Stimulated activated CD8-positive, alpha-beta memory T cell treated with anti-CD3 and anti-CD28 coated beads, Interleukin-7, amount 100 ng/mL, for 4 hours (primary cell): Measurements from ENCODE around the gene FBXW12.

Experiments
- DNase-seq, 2 donors: peaks; one replicate each; pipeline ENCODE4 v3.0.0-alpha.2; 2020; ENCODE audit warnings: low read depth in 2 of 2

The FBXW12 gene

GRCh38 chr3:48407542-48408099 lies 35.6 kb downstream of the FBXW12 start:
- no peak for DNase-seq

- no peak for DNase-seq
Observed at GRCh38 chr3:48408823-48409281, 36.8 kb downstream of the FBXW12 start.

GRCh38 chr3:48409291-48410201 lies 37.5 kb downstream of the FBXW12 start:
- no peak for DNase-seq

GRCh38 chr3:48410205-48411040 lies 38.4 kb downstream of the FBXW12 start:
- DNase-seq = no peak

GRCh38 chr3:48411041-48411588 lies 39.1 kb downstream of the FBXW12 start:
- DNase-seq = no peak

- no peak for DNase-seq
Observed at GRCh38 chr3:48411606-48412374, 39.8 kb downstream of the FBXW12 start.

GRCh38 chr3:48412375-48413001 lies 40.5 kb downstream of the FBXW12 start:
- DNase-seq = no peak

- DNase-seq = no peak
Observed at GRCh38 chr3:48413086-48413485, 41.1 kb downstream of the FBXW12 start.

- no peak for DNase-seq
Observed at GRCh38 chr3:48413611-48414010, 41.6 kb downstream of the FBXW12 start.

- DNase-seq = no peak
Observed at GRCh38 chr3:48414376-48415250, 42.6 kb downstream of the FBXW12 start.

GRCh38 chr3:48415251-48415953 lies 43.4 kb downstream of the FBXW12 start:
- DNase-seq = no peak

- DNase-seq = no peak
Observed at GRCh38 chr3:48416091-48416505, 44.1 kb downstream of the FBXW12 start.

- no peak for DNase-seq
Observed at GRCh38 chr3:48416546-48416945, 44.5 kb downstream of the FBXW12 start.

GRCh38 chr3:48417529-48418108 lies 45.6 kb downstream of the FBXW12 start:
- no peak for DNase-seq

- DNase-seq = no peak
Observed at GRCh38 chr3:48418140-48418539, 46.1 kb downstream of the FBXW12 start.

- DNase-seq = no peak
Observed at GRCh38 chr3:48418651-48419050, 46.6 kb downstream of the FBXW12 start.

- DNase-seq = no peak
Observed at GRCh38 chr3:48419149-48419548, 47.1 kb downstream of the FBXW12 start.

- no peak for DNase-seq
Observed at GRCh38 chr3:48419597-48419996, 47.6 kb downstream of the FBXW12 start.

GRCh38 chr3:48420561-48420960 lies 48.5 kb downstream of the FBXW12 start:
- no peak for DNase-seq
